ENCODE results near the gene ASIP.
"Not testable (repeated sequence)": the region's sequence is repeated elsewhere in the genome, so short reads cannot be mapped to it uniquely, and the experiment has no call there.

ASIP gene

GRCh38 chr20:34240693-34241615 lies at the start of gene ASIP:
Gene ASIP (plus strand): TSS chr20:34241423. CDS start chr20:34260375, 18,952 bp downstream.
- no peak for ATAC-seq

- ATAC-seq: no peak
Measured at GRCh38 chr20:34193051-34193450, 48.2 kb upstream of the ASIP start.

GRCh38 chr20:34199183-34199582 lies 42.0 kb upstream of the ASIP start:
- no peak for ATAC-seq

GRCh38 chr20:34200023-34200422 lies 41.2 kb upstream of the ASIP start:
- ATAC-seq: no peak

- ATAC-seq: no peak
Measured at GRCh38 chr20:34201531-34201930, 39.7 kb upstream of the ASIP start.

- ATAC-seq: not testable (repeated sequence)
Measured at GRCh38 chr20:34205172-34205880, 35.9 kb upstream of the ASIP start.

GRCh38 chr20:34209111-34209510 lies 32.1 kb upstream of the ASIP start:
- no peak for ATAC-seq

GRCh38 chr20:34210271-34210670 lies 31.0 kb upstream of the ASIP start:
- ATAC-seq: no peak

GRCh38 chr20:34211591-34211990 lies 29.6 kb upstream of the ASIP start:
- no peak for ATAC-seq

GRCh38 chr20:34213213-34213612 lies 28.0 kb upstream of the ASIP start:
- ATAC-seq: no peak

- ATAC-seq: peak; percentile 75 to 78
Measured at GRCh38 chr20:34215711-34216381, 25.4 kb upstream of the ASIP start.

GRCh38 chr20:34216382-34216742 lies 24.9 kb upstream of the ASIP start:
- ATAC-seq: no peak

- peak in 1 of 2 donors; percentile 36 for ATAC-seq
Measured at GRCh38 chr20:34220561-34220960, 20.7 kb upstream of the ASIP start.

GRCh38 chr20:34222208-34222607 lies 19.0 kb upstream of the ASIP start:
- ATAC-seq: peak in 1 of 2 donors; percentile 17

GRCh38 chr20:34224251-34224650 lies 17.0 kb upstream of the ASIP start:
- not testable (repeated sequence) for ATAC-seq

- no peak for ATAC-seq
Measured at GRCh38 chr20:34231634-34232033, 9.6 kb upstream of the ASIP start.

GRCh38 chr20:34232494-34233087 lies 8.6 kb upstream of the ASIP start:
- no peak for ATAC-seq

- ATAC-seq: no peak
Measured at GRCh38 chr20:34233687-34234086, 7.5 kb upstream of the ASIP start.

GRCh38 chr20:34235875-34236274 lies 5.3 kb upstream of the ASIP start:
- ATAC-seq: no peak

- ATAC-seq: no peak
Measured at GRCh38 chr20:34237942-34238341, 3.3 kb upstream of the ASIP start.

GRCh38 chr20:34240121-34240520 lies 1.1 kb upstream of the ASIP start:
- ATAC-seq: no peak

- not testable (repeated sequence) for ATAC-seq
Measured at GRCh38 chr20:34242015-34242414, 792 bp downstream of the ASIP start.

GRCh38 chr20:34242879-34243278 lies 1.7 kb downstream of the ASIP start:
- no peak for ATAC-seq

Data from activated CD4-positive, CD25-positive, alpha-beta regulatory T cell treated with anti-CD3 and anti-CD28 coated beads, Interleukin-2, amount 50 U/mL, for 24 hours (primary cell).